ENCODE measurements around the gene TBC1D8. TPM values are rescaled to one million over a fixed set of nuclear protein-coding genes. Genes with fewer than 3 reads are reported as not detected.
"Not testable (repeated sequence)": the region's sequence is repeated elsewhere in the genome, so short reads cannot be mapped to it uniquely, and the experiment has no call there.

The TBC1D8 gene
- total RNA-seq, 1 experiment from 2014 or later = 16.9 TPM

GRCh38 chr2:101169822-101170221 is 18.6 kb upstream of the TBC1D8 start:
- in situ Hi-C loops (cut with HindIII; ENCODE audit: low pct_unique_long_range_greater_than_20kb, low sequenced_read_pairs) = not testable (repeated sequence)

GRCh38 chr2:101168706-101169105 is 17.5 kb upstream of the TBC1D8 start:
- in situ Hi-C loops (cut with HindIII; ENCODE audit: low pct_unique_long_range_greater_than_20kb, low sequenced_read_pairs) = no loop called here
- no peak for DNase-seq (ENCODE audit: low read depth, low spot score)

More at GRCh38 chr2:101169822-101170221, 18.6 kb upstream of the TBC1D8 start:
- DNase-seq (ENCODE audit: low read depth, low spot score) = not testable (repeated sequence)

GRCh38 chr2:101167532-101167931 is 16.4 kb upstream of the TBC1D8 start:
- DNase-seq (ENCODE audit: low read depth, low spot score); in situ Hi-C loops (cut with HindIII; ENCODE audit: low pct_unique_long_range_greater_than_20kb, low sequenced_read_pairs): not testable (repeated sequence)

GRCh38 chr2:101164021-101164420 is 12.8 kb upstream of the TBC1D8 start:
- no peak for DNase-seq (ENCODE audit: low read depth, low spot score)
- in situ Hi-C loops (cut with HindIII; ENCODE audit: low pct_unique_long_range_greater_than_20kb, low sequenced_read_pairs) = no loop called here

GRCh38 chr2:101162561-101163330 is 11.6 kb upstream of the TBC1D8 start:
- DNase-seq (ENCODE audit: low read depth, low spot score) = no peak
- in situ Hi-C loops (cut with HindIII; ENCODE audit: low pct_unique_long_range_greater_than_20kb, low sequenced_read_pairs) = no loop called here

- no peak for DNase-seq (ENCODE audit: low read depth, low spot score)
- in situ Hi-C loops (cut with HindIII; ENCODE audit: low pct_unique_long_range_greater_than_20kb, low sequenced_read_pairs) = no loop called here
Observed at GRCh38 chr2:101161658-101162057, 10.5 kb upstream of the TBC1D8 start.

DNA sequence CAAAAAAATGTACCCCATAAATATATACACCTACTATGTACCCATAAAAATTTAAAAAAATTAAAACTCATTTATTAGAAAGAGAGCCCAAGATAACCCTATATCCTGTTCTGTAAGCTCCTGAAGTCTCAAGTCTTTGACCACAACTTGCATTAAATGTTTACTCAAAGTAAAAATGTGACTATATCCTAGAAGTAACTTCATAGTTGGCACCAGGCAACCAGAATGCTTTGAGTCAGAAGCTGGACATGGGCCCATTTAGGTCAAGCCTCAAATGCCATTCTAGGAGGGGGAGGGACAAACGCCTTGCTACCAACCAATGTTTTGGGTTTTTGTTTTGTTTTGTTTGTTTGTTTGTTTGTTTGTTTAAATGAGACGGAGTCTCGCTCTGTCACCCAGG is 9.3 kb upstream of the TBC1D8 start:
- in situ Hi-C loops (cut with HindIII; ENCODE audit: low pct_unique_long_range_greater_than_20kb, low sequenced_read_pairs) = no loop called here
- DNase-seq (ENCODE audit: low read depth, low spot score) = no peak

- no peak for DNase-seq (ENCODE audit: low read depth, low spot score)
- in situ Hi-C loops (cut with HindIII; ENCODE audit: low pct_unique_long_range_greater_than_20kb, low sequenced_read_pairs) = no loop called here
Observed at GRCh38 chr2:101159526-101159925, 8.3 kb upstream of the TBC1D8 start.

GRCh38 chr2:101157272-101157671 is 6.1 kb upstream of the TBC1D8 start:
- in situ Hi-C loops (cut with HindIII; ENCODE audit: low pct_unique_long_range_greater_than_20kb, low sequenced_read_pairs) = no loop called here
- DNase-seq (ENCODE audit: low read depth, low spot score) = no peak

GRCh38 chr2:101153787-101154186 is 2.6 kb upstream of the TBC1D8 start:
- in situ Hi-C loops (cut with HindIII; ENCODE audit: low pct_unique_long_range_greater_than_20kb, low sequenced_read_pairs) = no loop called here
- no peak for DNase-seq (ENCODE audit: low read depth, low spot score)

- DNase-seq (ENCODE audit: low read depth, low spot score) = no peak
- in situ Hi-C loops (cut with HindIII; ENCODE audit: low pct_unique_long_range_greater_than_20kb, low sequenced_read_pairs) = no loop called here
Observed at GRCh38 chr2:101153077-101153707, 2.0 kb upstream of the TBC1D8 start.

DNA sequence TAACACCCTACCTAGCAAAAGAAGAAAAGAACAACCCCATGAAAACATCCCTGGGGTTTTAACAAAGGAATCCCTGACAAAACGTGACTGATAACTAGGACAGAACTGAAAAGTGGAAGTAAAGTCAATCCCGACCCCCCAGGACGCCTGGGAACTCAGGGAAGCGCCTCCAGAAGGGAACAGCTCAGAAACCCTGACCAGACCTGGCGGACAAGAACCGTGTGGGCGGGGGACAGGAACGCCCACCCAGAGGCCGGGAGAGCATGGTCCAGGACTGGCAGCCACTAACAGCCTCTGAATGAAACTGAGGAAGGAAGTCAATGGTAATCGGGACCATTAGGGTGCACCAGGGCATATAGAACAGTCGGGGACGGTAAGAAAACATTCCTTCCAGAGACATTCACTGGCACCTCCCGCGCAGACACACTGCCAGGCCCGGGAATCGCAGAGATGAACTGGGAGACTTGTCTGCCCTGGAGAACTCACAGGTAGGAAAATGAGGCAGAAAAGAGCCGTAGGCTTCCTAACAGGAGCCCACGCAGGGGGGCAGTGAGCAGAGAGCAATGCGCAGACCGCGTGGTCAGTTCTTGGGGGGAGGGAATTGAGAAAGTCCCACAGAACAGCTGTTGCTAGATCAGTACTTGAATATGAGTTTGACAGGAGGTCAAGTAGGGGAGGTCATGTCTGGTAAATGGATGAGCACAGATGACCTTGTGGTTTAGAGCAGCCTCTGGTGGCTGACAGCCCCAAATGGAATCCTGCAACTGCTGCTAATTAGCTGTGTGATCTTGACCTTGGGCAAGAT is 1.3 kb upstream of the TBC1D8 start:
- peak; percentile 77 for DNase-seq (ENCODE audit: low read depth, low spot score)
- in situ Hi-C loops (cut with HindIII; ENCODE audit: low pct_unique_long_range_greater_than_20kb, low sequenced_read_pairs) = no loop called here

DNA sequence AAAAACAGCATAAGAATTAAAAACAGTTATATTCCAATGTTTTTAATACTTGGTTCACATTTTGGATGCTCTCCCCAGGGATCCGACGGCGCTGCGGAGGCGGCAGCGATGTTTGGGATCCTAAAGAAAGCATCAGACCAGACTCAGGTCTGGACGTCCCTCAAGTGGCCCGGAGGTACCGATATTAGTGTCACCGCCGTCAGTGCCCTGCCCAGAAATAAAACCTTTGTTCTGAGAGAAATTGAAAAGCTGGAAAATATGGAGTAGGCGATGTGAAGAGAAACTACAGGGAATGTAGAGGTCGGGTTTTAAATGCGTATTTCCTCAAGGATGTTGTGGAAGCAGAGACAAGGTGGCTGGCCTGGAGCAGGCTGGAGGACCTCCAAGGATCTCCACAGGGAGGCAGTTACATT is 683 bp upstream of the TBC1D8 start:
- no peak for DNase-seq (ENCODE audit: low read depth, low spot score)
- in situ Hi-C loops (cut with HindIII; ENCODE audit: low pct_unique_long_range_greater_than_20kb, low sequenced_read_pairs) = no loop called here

- in situ Hi-C loops (cut with HindIII; ENCODE audit: low pct_unique_long_range_greater_than_20kb, low sequenced_read_pairs) = no loop called here
- no peak for DNase-seq (ENCODE audit: low read depth, low spot score)
Observed at GRCh38 chr2:101150306-101151145, 656 bp downstream of the TBC1D8 start.

- peak; percentile 14 for DNase-seq (ENCODE audit: low read depth, low spot score)
- in situ Hi-C loops (cut with HindIII; ENCODE audit: low pct_unique_long_range_greater_than_20kb, low sequenced_read_pairs) = no loop called here
Observed at GRCh38 chr2:101149241-101150192, 1.7 kb downstream of the TBC1D8 start.

DNA sequence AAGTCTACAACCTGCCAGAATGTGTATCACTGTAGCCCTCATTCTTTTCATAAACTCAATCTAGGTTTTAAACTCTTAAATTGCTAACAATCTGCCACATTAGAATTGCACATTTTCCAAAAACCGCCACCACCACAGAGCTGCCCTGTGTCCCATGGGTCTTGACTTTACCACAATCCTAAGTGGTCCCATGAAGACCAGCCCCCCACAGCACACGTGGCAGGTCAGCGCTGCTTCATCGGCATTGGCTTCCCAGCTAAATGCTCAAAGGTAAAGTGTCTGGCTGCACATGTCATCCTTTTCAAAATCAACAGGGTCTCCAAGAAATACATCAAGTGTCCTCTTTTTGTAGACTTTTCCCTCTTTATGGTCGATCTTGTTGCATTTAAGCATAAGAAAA is 2.4 kb downstream of the TBC1D8 start:
- in situ Hi-C loops (cut with HindIII; ENCODE audit: low pct_unique_long_range_greater_than_20kb, low sequenced_read_pairs) = no loop called here
- DNase-seq (ENCODE audit: low read depth, low spot score) = no peak

GRCh38 chr2:101147971-101148370 is 3.2 kb downstream of the TBC1D8 start:
- in situ Hi-C loops (cut with HindIII; ENCODE audit: low pct_unique_long_range_greater_than_20kb, low sequenced_read_pairs) = no loop called here
- DNase-seq (ENCODE audit: low read depth, low spot score) = no peak

Measured in SK-MEL-5 (cell line).